ENCODE data around the gene SMPD1.
A peak's percentile ranks its signal among the peaks of the same experiment; 100 is the strongest.

The SMPD1 gene

GRCh38 chr11:6401464-6401863 is 11.2 kb downstream of the SMPD1 start:
- peaks cover 79% of the 10 kb centered on the region for H3K4me1 Mint-ChIP-seq
- no peak for DNase-seq
- no peaks in the 10 kb centered on the region for H3K9me3 Mint-ChIP-seq
- H3K4me3 Mint-ChIP-seq, result no peak overlapping the region
- H3K27me3 Mint-ChIP-seq, result no peaks in the 10 kb centered on the region
- peak overlapping the region in 1 of 2 donors; percentile 44 for H3K27ac Mint-ChIP-seq
- no peak for ATAC-seq

DNA sequence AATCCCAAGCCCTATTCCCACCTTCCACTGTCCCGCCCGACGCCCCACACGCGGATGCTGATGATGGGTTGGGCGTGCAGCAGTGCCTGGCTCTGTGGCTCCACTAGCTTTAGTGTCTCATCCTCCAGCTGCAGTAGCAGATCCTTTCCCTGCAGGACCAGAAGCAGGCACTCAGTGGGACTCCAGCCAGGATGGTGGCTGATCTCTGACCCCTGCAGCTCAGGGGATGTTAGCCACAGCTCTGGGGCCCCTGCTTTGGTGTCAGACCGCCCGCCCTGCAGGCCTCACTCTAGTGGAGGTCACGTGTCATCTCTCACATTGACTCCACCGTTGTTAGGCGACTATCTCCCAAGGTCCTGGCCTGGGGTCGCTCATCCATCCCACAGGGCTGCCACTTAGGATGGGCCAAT is 11.8 kb downstream of the SMPD1 start:
- Mint-ChIP-seq H3K4me1 (peaks cover 79% of the 10 kb centered on the region), H3K4me3 (peak overlapping the region; percentile 84 to 87), H3K9me3 (no peaks in the 10 kb centered on the region), H3K27ac (peak overlapping the region; percentile 94 to 95), H3K27me3 (no peaks in the 10 kb centered on the region)
- ATAC-seq, result peak; percentile 65
- peak; percentile 42 to 59 for DNase-seq

GRCh38 chr11:6402561-6402981 is 12.3 kb downstream of the SMPD1 start:
- Mint-ChIP-seq H3K27me3 (no peaks in the 10 kb centered on the region), H3K27ac (peak overlapping the region; percentile 94 to 95), H3K4me1 (peaks cover 82% of the 10 kb centered on the region), H3K9me3 (no peaks in the 10 kb centered on the region), H3K4me3 (peak overlapping the region; percentile 84 to 87)
- DNase-seq, result peak; percentile 73 to 86
- ATAC-seq, result peak; percentile 91

- Mint-ChIP-seq H3K27me3 (no peaks in the 10 kb centered on the region), H3K4me3 (peak overlapping the region; percentile 33 to 84), H3K27ac (no peak overlapping the region), H3K9me3 (no peaks in the 10 kb centered on the region), H3K4me1 (peaks cover 91% of the 10 kb centered on the region)
- DNase-seq (no peak), ATAC-seq (no peak)
Observed at GRCh38 chr11:6403539-6403938, 13.3 kb downstream of the SMPD1 start.

DNA sequence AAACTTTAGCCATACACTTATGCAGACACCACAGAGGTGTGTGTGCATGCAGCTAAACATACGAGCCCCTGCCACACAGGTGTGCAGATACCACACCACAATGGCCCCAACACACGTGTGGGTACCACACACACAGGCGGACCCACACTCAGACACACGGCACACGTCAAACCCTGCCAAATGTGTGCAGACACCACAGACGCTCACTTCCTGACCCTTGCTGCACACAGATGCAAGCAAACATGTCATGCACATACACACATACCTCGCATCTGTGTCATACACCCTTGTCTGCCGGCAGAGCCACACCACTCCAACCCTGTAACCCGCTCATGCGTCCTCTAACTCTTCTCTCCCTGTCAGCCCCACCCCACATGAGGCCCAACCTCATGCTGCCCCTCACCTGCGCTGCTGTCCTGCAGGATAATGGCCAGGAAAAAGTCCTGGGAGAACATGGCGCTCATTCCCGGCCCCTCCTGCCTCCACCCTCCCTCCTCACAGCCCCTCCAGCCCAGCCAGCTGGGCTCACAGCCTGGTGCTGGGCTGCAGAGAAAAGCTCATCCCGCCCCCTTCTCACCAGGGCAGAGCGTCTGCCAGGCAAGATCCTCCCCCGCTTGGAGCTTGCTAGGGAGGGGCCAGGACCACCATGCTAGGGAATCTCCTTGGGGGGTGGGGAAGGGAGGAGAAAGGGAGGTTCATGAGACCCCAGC is 14.2 kb downstream of the SMPD1 start:
- DNase-seq (peak in 1 of 2 donors; percentile 29), ATAC-seq (peak; percentile 47)
- Mint-ChIP-seq H3K27me3 (no peaks in the 10 kb centered on the region), H3K9me3 (no peaks in the 10 kb centered on the region), H3K4me3 (peak overlapping the region; percentile 5 to 44), H3K27ac (no peak overlapping the region), H3K4me1 (peaks cover 89% of the 10 kb centered on the region)

DNA sequence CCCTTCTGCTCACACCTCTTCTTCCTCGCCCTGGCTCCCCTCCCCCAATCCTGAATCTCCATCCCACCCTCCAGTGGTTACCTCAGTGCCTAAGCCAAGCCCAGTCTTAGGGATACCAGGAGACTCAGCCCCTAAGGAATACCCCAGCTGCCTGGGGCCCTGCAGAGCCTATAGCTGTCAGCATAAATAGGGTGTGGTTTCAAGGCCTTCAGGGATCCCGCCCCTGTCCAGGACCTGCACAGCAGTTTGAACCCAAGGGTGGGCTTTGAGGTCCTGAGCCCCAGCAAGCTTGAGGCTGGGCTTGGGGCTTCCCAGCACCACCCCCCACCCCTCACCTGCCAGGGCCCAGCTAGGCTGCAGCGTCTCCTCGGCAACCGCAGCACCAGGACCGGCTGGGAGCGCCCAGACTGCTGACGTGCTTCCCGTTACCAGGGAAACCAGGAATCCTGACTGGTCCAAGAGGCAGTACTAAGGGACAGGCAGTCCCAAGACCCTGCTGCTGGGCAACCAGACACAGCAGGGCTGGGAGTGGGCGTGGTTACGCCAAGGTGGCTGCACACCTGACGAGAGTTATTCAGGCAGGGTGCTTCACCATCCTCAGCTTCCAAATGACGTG is 14.9 kb downstream of the SMPD1 start:
- H3K9me3 Mint-ChIP-seq, result no peaks in the 10 kb centered on the region
- H3K27me3 Mint-ChIP-seq, result no peaks in the 10 kb centered on the region
- DNase-seq (no peak), ATAC-seq (no peak)
- peaks cover 91% of the 10 kb centered on the region for H3K4me1 Mint-ChIP-seq
- no peak overlapping the region for H3K27ac Mint-ChIP-seq
- H3K4me3 Mint-ChIP-seq, result peak overlapping the region in 1 of 2 donors; percentile 15

GRCh38 chr11:6405846-6406245 is 15.6 kb downstream of the SMPD1 start:
- ATAC-seq, result no peak
- Mint-ChIP-seq H3K4me1 (peaks cover 89% of the 10 kb centered on the region), H3K27me3 (no peaks in the 10 kb centered on the region), H3K9me3 (no peaks in the 10 kb centered on the region), H3K27ac (no peak overlapping the region), H3K4me3 (no peak overlapping the region)
- DNase-seq, result no peak

GRCh38 chr11:6406370-6406769 is 16.1 kb downstream of the SMPD1 start:
- Mint-ChIP-seq H3K4me3 (no peak overlapping the region), H3K4me1 (peaks cover 89% of the 10 kb centered on the region), H3K27ac (peak overlapping the region in 1 of 2 donors; percentile 19), H3K9me3 (no peaks in the 10 kb centered on the region), H3K27me3 (no peaks in the 10 kb centered on the region)
- no peak for DNase-seq
- ATAC-seq, result no peak

DNA sequence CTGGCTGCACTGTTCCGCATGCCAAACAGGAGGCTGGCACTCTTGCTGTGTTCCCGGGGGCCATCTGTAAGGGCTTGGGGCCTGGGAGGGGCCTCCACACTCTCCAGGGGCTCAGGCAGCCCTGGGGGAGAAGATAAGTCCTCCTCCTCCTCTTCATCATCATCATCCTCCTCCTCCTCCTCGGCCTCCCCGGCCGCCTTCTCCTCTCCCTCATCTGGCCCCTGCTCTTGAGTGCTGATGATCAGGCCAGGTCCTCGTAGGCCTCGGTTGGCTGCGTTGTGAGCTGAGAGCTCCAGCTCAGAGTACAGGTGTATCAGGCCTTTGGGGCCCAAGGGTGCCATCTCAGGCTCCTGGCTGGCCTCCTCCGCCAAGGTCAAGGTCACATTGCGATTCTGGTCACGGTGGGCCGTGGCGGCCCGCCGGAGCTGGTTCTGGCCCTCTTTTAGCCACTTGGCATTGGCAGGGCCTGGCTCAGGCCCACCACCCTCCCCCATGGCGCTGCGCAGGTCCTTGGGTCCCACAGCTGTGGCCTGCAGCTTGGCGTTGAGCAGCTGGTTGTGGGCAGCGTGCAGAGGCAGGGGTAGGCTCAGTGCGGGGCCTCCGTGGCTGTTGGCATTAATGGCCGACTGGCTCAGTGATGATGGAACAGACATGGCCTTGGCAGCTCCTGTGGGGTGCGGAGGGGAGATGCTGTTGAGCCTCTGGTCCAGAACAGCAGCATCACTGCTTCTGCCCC is 20.6 kb downstream of the SMPD1 start:
- no peaks in the 10 kb centered on the region for H3K27me3 Mint-ChIP-seq
- DNase-seq, result no peak
- ATAC-seq, result no peak
- H3K4me3 Mint-ChIP-seq, result no peak overlapping the region
- peak overlapping the region in 1 of 2 donors; percentile 92 for H3K27ac Mint-ChIP-seq
- H3K9me3 Mint-ChIP-seq, result no peaks in the 10 kb centered on the region
- H3K4me1 Mint-ChIP-seq, result peaks cover 50% of the 10 kb centered on the region

GRCh38 chr11:6411594-6412031 is 21.3 kb downstream of the SMPD1 start:
- H3K9me3 Mint-ChIP-seq, result no peaks in the 10 kb centered on the region
- no peak overlapping the region for H3K4me3 Mint-ChIP-seq
- H3K4me1 Mint-ChIP-seq, result peaks cover 42% of the 10 kb centered on the region
- no peak for ATAC-seq
- no peak for DNase-seq
- H3K27me3 Mint-ChIP-seq, result no peaks in the 10 kb centered on the region
- no peak overlapping the region for H3K27ac Mint-ChIP-seq

DNA sequence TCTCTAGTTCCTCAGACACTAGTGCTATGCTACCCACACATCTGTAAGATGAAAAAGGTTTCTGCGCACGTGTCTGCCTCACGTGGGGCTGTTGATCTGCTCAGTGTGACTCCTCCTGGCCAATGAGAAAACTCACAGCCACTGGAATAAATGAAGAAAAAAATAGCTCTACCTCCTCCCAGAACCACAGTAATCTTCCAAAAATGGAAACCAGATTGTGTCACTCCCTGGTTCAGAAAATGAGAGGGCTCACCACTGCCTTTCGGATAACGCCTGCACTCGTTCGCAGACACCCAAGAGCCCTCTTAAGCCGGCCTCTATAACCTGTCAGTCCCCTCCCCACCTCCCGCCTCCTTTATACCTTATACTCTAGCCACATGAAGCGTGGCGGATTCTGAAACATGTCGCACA is 23.5 kb downstream of the SMPD1 start:
- peak; percentile 82 for ATAC-seq
- peak; percentile 61 to 73 for DNase-seq
- Mint-ChIP-seq H3K9me3 (no peaks in the 10 kb centered on the region), H3K4me3 (no peak overlapping the region), H3K27ac (no peak overlapping the region), H3K27me3 (no peaks in the 10 kb centered on the region), H3K4me1 (peaks cover 25% of the 10 kb centered on the region)

DNA sequence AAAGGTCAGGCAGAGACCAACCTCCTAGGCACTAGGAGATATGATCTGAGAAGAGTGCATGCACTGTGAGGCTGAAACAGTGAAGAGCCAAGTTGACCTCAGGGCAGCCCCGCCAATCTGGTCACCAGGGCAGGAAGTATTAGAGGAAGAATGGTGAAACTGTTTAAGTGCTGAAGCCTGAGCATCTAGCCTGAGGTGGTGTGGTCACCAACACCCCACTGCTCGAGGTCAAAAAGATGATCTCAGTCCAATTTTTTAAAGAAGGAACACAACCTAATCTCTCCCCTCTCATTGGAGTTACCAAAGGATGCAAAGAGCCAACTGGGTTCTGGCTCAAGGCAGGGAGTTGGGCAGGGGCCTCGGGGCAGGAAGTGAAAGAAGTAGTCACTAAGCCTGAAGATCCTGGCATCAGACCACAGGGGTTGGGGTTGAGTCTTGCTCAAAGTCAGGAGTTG is 24.6 kb downstream of the SMPD1 start:
- no peaks in the 10 kb centered on the region for H3K9me3 Mint-ChIP-seq
- peak; percentile 55 for ATAC-seq
- DNase-seq, result peak in 1 of 2 donors; percentile 62

GRCh38 chr11:6415797-6416196 is 25.5 kb downstream of the SMPD1 start:
- Mint-ChIP-seq H3K4me1 (peaks cover 12% of the 10 kb centered on the region), H3K27ac (no peak overlapping the region), H3K27me3 (no peaks in the 10 kb centered on the region), H3K4me3 (no peak overlapping the region), H3K9me3 (no peaks in the 10 kb centered on the region)
- DNase-seq (no peak), ATAC-seq (no peak)

More for the DNA sequence above, 24.6 kb downstream of the SMPD1 start:
- no peak overlapping the region for H3K4me3 Mint-ChIP-seq
- peaks cover 16% of the 10 kb centered on the region for H3K4me1 Mint-ChIP-seq
- no peaks in the 10 kb centered on the region for H3K27me3 Mint-ChIP-seq
- H3K27ac Mint-ChIP-seq, result no peak overlapping the region

DNA sequence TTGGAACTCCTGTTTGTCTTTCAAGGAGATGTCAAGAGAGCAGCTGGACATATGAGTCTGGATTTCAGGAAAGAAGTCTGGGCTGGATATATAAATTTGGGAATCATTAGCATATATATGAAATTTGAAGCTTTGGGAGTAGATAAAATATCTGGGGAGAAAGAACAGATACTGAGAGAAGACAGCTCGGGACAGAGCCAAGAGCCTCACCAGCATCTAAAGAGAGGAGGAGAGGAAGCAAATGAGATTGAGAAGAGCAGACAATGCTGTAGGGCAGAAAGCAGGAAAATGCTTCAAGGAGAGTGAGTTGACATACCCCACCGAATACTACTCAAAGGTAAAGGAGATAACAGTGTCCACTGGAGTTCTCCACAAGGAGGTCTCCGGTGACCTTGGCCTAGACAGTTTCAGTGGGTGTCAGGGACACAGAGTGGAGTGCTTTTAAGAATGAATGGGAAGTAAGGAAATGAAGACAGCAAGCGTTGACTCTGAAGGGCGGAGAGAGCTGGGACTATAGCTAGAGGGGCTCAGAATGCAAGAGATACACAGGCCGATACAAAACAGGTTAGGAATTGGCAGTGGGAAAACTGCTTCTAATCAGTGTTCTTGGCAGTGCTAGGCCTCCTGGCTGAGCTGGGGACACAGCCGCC is 27.8 kb downstream of the SMPD1 start:
- Mint-ChIP-seq H3K4me1 (no peaks in the 10 kb centered on the region), H3K9me3 (no peaks in the 10 kb centered on the region), H3K4me3 (no peak overlapping the region), H3K27me3 (peaks cover 8% of the 10 kb centered on the region), H3K27ac (no peak overlapping the region)
- DNase-seq, result no peak
- no peak for ATAC-seq

- DNase-seq, result no peak
- H3K27ac Mint-ChIP-seq, result no peak overlapping the region
- H3K4me3 Mint-ChIP-seq, result no peak overlapping the region
- H3K9me3 Mint-ChIP-seq, result no peaks in the 10 kb centered on the region
- H3K4me1 Mint-ChIP-seq, result no peaks in the 10 kb centered on the region
- peaks cover 13% of the 10 kb centered on the region for H3K27me3 Mint-ChIP-seq
- ATAC-seq, result peak; percentile 3
Observed at GRCh38 chr11:6418557-6419008, 28.3 kb downstream of the SMPD1 start.

All from stimulated activated naive CD8-positive, alpha-beta T cell treated with anti-CD3 and anti-CD28 coated beads, Interleukin-15, amount 100 ng/mL, for 72 hours (primary cell).